Endothelial cell of hepatic sinusoid (primary cell): Measurements from ENCODE around the gene IL1A.

Experiments used
- in situ Hi-C: cut with HindIII; loops from 2 replicates; pipeline ENCODE4 v1.10.0; 2017; ENCODE audit warnings: low sequenced_read_pairs

IL1A gene

DNA sequence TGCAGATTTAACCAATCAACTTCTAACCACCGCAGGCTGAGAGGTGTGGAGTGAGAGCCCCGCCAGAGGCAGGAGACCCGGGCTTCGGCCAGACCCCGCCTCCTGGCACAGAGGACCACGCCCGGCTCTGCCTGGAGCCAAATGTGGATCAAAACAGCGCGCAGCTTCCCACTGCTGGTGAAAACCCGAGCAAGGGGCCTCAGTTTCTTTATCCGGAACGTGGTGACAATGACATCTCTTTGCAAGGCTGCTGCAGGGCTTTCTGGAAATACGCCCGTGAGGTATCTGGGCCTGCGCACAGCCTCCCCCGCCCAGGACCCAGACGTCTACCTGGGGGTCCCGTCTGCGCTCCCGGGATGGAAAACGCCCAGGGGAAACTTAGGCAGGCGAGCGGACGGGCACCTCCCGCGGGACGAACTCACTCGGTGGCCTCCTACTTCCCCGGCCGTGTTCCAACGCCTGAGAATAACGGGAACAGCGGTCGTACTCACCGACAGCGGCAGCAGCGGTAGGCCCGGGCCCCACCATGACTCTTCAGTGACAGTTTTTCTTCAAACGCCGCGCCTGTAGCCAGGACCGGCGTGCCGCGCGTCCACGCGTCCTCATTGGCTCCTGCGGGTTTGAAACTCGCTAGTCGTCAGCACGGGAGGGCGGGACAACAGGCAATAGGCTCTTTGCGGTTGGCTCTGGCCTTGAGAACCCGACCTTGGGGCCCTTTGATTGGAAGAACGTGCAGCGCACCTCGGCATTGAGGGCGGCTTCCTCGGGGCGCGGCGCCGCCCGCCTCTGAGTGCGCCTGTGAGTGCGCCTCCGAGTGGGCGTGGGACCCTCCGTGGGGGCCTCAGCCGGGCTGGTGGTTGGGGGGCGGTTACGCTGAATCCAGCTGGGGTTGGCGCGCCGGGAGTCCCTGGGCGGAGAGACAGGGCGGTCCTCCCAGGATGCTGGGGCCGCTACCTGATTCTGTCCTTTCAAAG, 19.9 kb downstream of the IL1A start, which contains the start of gene CKAP2L:
Gene CKAP2L (minus strand): TSS at position 539 of the 974 bp plus-strand sequence. CDS start 11 bp downstream, at position 528.
- in situ Hi-C loops = loop anchor here (10.0 kb wide), 1 partner anchor 170 kb away; no protein-coding TSS in a partner anchor

DNA sequence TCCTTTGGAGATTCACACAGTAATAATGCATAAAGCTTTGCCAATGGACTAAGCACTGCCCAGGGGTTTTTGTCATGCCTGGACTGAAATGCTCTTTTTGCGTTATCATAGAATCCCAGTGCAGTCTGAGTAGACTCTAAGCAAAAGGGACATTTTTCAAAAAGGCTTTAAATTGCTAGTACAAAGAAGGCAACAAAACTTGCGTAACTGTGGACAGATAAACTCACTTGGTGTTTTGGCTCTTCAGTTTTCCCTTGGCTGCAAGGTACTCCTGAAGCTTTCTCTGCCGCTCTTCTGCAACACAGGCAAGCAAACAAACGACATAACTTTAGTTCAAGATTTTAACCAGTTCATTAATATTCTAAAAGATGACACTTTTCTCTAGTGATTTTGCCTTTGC, 22.0 kb downstream of the IL1A start:
- in situ Hi-C loops = loop anchor here (10.0 kb wide), 1 partner anchor 173 kb away; no protein-coding TSS in a partner anchor

DNA sequence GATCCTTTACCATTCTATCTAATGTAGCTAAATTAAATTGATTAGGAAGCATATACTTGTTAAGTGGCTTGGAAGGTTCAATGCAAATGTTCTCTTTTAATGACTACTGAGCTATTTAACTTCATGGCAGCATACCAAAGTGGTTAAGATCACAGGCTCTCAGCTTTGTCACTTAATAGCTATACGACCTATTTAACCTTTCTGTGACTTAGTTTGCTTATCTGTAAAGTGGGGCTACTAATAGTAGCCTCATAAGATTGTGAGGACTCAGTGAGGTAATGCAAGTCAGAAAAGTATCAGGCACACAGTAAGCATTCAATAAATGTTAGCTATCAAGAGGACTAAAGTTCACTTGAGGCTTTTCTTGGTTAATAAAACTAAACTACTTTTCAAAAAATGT, 24.1 kb downstream of the IL1A start:
- in situ Hi-C loops = loop anchor here (10.0 kb wide), 1 partner anchor 175 kb away; no protein-coding TSS in a partner anchor

DNA sequence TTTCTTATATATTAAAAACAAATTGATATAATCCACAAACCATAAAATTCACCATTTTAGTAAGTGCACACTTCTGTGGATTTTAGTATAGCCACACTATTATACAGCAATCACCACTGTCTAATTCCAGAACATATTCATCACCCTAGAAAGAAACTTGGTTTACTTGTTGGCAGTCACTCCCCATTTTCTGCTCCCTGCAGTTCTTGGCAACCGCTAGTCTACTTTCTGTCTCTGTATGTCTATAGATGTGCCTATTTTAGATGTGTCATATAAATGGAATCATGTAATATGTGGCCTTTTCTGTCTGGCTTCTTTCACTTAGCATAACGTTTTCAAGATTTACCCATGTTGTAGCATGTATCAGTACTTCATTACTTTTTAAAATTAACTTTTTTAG, 25.6 kb downstream of the IL1A start:
- in situ Hi-C loops = no loop called here

DNA sequence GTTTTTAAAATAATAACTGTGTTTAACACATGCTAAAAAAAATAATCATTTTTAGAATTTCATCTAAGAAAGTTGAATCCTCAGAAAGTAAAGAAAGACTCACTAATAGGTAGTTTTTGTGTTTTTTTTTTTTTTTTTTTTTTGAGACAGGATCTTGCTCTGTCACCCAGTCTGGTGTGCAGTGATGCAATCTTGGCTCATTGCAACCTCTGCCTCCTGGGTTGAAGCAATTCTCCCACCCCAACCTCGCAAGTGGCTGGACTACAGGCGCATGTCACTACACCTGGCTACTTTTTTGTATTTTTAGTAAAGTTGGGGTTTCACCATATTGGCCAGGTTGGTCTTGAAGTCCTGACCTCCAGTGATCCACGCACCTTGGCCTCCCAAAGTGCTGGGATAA, 27.0 kb downstream of the IL1A start:
- in situ Hi-C loops = no loop called here

DNA sequence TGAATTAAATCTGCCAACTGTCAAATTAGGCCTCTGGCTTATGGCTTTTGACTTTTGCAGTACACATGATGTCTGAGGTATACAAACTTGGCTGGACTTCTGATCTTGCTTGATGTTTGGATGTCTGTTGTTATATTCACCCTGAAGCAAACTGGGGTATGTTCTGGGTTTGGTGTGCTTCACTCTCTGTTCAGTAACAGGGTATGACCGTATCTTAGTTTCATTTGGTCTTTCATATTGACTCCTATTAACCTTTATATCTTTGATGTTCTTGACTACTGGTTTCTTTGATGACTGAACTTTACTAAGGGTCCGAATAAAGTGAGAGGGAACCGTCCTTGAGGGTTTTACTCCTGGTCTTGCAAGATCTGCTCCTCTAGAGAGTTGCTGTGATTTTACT, 28.1 kb downstream of the IL1A start:
- in situ Hi-C loops = no loop called here

DNA sequence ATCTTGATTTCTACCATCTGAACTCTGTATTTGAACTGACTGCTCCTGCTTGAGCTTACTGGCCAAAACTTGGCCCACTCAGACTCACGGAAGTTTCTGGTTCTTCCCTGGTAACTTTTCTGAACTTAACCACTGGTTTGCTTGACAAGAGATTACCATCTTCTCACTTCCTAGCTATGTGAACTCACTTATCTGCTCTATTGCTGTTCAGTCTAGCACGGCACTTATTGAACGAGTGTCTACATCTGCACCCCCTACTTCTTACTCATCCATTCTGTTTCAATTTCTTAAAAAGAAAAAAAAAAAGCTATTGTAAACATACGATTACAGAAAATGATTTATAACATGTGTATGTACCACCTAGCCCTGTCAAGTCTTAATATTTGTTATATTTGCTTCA, 28.8 kb downstream of the IL1A start:
- in situ Hi-C loops = no loop called here

DNA sequence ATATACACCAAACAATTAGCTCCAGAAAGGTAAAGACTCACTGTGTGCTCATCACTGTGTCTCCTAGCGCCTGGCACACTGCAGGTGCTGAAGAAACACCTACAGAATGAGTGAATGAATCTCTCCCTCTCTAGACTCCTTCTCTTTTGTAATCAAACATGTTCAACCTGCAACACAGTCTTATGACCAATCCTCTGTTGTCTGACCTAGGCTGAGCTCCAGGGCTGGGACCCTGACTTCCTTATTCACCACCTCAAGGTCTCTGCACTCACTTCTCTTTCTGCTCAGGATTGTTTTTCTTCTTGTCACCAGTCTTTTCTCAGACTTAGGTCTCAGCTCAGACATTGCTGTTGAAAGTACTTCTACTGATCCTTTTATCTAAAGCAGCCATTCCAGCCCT, 29.7 kb downstream of the IL1A start:
- in situ Hi-C loops = no loop called here

DNA sequence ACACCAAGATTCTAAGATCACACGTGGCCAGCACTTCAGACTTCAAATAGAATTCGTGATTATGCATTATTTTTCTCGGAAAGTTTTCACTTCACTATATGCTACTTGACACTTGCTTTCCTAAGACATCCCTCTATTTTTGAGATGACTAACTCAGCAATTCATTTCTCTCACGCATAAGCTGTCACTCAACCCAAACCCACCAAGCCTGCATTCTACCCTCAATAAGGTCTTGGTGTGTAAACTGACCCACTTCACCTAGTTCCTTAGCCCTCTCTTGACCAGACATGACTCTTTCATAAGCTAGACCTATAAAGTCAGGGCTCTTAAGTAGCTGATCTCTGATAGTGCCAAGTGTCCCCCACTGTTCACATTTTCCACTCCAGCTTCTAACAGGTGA, 31.6 kb downstream of the IL1A start:
- in situ Hi-C loops = no loop called here

DNA sequence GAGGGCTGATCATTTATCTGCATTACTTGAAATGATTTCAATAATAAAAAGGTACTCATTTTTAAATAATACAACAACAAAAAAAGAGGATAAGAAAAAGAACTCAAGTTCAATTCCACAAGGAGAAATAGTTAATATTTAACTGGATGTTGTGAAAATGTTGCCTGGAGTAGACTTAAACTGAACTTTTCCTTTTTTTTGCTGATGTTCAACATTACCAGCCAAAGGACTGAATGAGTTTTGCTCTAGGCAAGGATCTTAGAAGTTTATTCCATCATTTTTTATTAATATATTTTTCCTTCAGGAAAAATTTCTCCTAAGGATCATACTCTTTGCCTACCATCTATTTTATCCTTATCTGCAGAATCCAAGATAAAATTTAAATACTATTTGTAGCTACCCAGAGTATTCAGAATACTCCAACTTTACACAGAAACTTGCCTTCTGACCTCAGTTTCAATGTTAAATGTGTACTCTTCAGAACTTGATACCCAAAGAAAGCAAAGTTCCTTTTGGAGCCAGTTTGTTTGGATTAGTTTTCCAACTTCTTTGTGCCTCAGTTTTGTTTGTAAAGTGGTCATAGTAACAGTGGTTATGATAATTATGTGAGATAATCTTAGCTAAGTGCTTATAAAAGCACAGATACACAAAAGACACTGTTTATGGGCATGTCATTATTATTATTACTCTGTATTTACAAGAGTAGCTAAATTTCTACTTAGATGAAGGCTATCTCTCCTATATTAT, 32.7 kb downstream of the IL1A start:
- in situ Hi-C loops = no loop called here

DNA sequence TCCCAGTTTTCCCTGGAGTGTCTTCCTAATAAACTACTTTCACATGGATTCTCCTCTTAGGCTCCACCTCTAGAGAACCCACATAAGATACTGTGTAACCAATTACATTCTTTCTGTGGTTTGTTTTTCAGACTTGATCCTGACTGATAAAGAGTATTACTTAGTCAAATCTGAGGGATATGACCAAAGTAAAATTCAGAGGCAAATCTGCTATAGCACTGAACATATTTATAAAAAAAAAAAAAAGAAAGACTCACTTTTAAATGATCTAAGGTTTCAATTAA, 33.8 kb downstream of the IL1A start:
- in situ Hi-C loops = no loop called here

DNA sequence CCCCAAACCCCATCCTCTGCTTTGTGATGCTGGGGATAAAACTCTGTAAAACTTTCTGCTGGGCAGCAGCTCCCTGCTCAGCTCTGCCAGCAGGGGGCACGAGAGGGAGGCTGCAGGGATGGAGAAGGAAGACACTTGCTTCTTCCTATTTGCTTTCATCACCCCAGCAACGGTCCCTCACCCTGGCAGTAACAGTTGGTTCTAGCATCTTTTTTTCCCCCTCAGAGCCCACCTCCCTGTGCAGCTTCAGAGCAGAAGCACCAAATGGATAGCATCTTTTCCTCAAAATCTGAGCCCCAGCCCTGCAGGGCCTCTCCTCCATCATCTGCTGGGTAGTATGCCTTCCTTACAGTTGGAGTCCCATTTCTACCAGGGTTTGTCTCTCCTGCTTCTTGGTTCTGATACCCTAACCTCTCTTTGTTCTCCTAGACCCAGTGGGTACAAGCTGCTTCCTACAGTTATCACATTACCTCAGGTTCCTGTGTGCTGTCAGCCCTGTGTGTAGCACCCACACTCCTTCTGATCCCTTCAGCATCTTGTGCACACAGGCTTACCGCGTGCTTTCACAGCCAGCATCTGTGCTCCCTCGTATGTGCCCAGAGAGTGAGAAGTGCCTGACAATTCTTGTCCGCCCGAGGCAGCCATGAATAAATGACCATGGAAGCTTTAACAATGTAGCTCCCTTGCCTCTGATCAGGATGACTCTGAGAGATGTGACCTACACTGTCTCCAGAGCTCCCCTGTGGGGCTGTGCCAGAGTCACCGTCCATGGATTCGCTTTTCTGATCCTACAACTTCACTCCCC, 34.3 kb downstream of the IL1A start:
- in situ Hi-C loops = no loop called here

DNA sequence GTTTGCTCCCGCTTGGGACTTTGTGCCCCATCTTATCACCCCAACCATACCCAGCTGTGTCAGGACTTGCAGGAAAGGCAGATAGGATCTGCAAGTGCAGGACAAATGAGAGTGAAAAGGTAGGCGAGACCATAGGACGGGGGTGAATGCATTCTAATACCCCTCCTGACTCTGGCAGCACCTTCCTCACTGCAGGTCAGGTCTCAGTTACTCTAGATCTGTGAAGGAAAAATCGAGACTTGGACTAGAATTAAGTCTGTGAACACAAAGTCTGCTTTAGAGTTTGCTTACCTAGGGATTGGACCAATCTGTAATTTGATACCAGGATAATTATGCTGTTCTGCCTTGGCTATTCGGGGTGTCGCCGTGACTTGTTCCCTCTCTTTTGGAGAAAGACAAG, 43.8 kb downstream of the IL1A start:
- in situ Hi-C loops = loop anchor here (5.0 kb wide), 1 partner anchor 97 kb away; the partner anchor contains the start of gene IL1B

DNA sequence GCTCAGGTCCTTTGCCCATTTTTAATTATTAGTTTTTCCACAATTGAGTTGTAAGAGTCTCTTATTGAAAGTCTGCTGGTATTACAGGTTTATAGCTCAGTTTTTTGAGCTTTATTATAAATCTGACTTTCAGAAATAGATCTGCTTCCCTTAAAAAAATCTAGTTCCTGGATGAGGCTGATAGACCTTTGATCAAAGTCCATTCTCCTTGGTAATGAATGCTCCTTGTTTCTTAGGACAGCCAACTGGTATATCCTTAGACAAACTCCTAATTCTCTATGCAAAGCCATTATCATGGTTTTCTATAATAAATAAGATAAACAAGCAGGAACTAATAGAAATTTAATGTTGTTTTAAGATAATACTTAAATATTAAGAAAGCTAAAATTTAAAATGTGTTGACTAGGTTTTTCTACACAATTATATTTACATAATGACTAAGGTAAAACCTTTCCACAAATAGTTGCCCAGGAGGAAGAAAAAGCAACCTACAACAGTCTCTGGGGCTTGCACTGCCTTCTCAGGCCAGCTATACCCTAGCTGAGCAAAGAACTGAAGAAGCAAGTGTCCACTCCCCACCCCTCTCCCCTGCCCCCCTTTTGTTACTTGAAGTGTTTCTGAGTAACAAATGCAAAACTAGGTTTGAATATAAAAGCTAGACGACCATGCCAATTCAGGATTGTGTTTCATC, 46.6 kb downstream of the IL1A start:
- in situ Hi-C loops = no loop called here

DNA sequence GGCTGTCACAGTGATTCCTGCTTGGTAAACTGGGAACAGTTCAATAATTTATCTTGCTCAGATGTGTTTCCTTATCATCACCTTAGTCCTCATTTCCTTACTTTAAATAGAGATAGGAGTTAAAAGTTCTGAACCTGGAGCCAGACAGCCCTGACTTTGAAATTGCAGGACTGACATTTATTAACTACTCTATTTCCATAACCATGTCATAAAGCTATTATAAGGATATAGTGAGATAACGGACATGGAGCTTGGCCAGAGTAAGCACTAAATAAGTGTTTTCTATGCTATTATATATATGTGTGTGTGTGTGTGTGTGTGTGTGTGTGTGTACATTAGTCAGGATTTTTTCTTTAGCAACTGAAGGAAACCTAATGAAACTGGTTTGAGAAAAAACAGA, 50.4 kb downstream of the IL1A start:
- in situ Hi-C loops = no loop called here

DNA sequence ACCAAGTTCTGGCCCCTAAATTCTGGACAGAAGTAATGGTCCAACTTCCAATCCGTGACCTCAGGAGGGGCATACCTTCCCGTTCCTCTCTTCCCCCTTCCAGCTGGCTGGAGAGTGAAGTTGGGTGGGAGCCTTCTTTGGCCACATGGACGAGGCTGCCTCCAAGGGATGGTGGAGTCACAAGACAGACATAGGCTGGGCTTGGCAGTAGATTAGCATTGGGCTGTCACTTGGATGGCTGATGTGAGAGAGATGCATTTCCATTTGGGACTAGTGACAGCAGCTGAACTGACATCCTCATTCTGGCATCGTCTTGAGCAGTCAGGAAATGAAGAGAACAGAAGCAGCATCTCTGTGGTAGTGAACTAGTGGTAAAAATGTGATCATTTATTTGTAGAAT, 50.8 kb downstream of the IL1A start:
- in situ Hi-C loops = no loop called here

DNA sequence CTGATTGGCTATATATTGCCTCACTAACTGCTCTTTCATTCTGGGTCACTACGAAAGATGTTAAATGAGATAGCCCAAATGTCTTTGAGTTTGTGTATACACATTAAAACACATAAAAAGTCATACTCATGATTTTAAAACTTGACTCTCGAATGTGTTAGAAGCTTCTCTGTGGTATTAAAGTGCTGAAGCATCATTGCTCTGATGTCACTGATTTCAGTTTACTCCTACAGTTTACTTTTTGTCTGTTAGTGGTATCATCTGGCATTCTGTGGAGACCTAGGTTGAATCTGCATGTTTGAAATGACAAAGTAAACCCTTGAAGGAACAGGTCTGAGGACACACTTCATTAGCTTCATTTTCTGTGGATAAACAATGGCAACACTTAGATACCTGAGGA, 52.8 kb downstream of the IL1A start:
- in situ Hi-C loops = no loop called here

DNA sequence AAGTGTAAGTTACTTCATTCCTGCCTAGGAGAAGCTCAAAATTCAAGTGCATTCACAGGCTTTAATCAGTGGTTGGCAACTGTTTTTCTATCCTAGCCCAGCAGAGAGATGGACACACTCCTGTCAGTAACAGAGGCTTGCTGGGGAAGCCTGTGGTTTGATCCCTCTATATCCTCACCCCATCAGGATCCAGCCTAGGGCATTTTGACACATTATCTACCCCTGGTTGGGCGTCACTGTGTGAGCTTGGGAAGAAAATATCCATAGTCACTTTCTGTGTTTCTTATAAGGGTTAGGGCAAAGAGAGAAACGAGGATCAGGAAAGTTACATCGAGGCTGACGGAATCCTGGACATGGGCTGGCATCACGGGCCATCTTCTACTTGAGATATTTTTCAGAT, 53.5 kb downstream of the IL1A start:
- in situ Hi-C loops = no loop called here

DNA sequence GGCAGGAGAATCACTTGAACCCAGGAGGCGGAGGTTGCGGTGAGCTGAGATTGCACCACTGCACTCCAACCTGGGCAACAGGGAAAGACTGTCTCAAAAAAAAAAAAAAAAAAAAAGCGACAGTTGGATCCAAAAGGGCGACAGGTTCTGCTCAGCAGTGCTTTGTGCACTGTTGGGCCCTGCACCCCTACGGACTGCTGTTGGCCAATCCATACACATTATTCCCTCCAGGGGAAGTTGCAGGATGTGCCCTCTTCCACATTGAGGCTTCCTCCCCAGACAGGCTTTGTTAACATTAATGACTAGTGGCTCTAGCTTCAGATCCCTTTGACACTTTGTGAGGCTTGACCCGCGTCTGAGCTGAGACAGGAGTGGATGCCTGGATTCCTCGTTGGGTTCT, 54.1 kb downstream of the IL1A start:
- in situ Hi-C loops = no loop called here

DNA sequence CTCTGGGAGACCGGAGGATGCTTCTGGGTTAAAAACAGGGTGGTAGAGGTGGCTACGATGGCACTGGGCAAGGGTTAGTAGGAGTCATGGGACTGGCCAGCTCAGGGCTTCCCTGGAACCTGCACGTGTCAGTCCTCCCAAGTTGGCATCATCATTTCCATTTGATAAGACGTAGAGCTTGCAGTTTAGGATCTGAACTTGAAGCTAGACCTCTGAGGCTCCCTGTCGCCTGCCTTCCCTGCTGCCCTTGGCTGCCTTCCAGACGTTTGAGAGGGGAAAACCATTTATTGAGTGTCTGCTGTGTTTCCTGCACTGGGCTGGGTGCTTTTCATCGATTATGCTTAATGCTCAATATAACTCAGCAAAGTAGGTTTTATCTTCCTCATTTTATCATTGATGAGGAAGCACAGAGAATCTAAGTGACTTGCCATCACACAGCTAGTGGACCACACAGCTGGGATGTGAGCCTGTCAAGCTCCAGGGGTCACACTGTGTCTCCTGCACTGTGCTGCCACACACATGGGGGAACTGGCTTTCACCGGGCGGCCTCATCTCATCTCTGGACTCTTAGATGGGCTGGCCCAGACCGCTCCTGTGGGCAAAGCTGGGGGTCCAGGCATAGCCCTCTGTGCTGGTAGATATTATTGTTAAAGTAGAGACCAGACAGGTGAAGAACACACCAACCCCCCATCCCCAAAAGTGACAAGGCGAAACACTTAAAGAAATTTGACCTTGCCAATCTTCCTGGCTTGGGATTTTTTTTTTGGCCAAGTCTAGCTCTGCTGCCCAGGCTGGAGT, 55.7 kb downstream of the IL1A start:
- in situ Hi-C loops = no loop called here
